HG03457 (cell line): ENCODE results near the gene RASD1.
"Not testable (repeated sequence)": the region's sequence is repeated elsewhere in the genome, so short reads cannot be mapped to it uniquely, and the experiment has no call there.

Experiments
- ATAC-seq: cut with Tn5 transposase; IDR thresholded peaks from one replicate; pipeline ENCODE4 v1.9.1; 2021; ENCODE audit warnings: moderate number of reproducible peaks; ENCODE audit not compliant: unreplicated experiment

The RASD1 gene

GRCh38 chr17:17497845-17498520, 1.8 kb upstream of the RASD1 start:
- ATAC-seq = no peak

GRCh38 chr17:17497065-17497844, 1.1 kb upstream of the RASD1 start:
- ATAC-seq = no peak

GRCh38 chr17:17495536-17496188, 533 bp downstream of the RASD1 start:
- no peak for ATAC-seq

GRCh38 chr17:17494870-17495535, 1.2 kb downstream of the RASD1 start:
- no peak for ATAC-seq

- no peak for ATAC-seq
Measured at GRCh38 chr17:17494499-17494869, 1.7 kb downstream of the RASD1 start.

GRCh38 chr17:17493986-17494466, 2.2 kb downstream of the RASD1 start:
- no peak for ATAC-seq

GRCh38 chr17:17493249-17493985, 2.8 kb downstream of the RASD1 start:
- no peak for ATAC-seq

- no peak for ATAC-seq
Measured at GRCh38 chr17:17492571-17492970, 3.6 kb downstream of the RASD1 start.

- no peak for ATAC-seq
Measured at GRCh38 chr17:17492085-17492484, 4.1 kb downstream of the RASD1 start.

GRCh38 chr17:17491546-17491988, 4.6 kb downstream of the RASD1 start:
- no peak for ATAC-seq

- ATAC-seq = no peak
Measured at GRCh38 chr17:17491031-17491471, 5.1 kb downstream of the RASD1 start.

- ATAC-seq = no peak
Measured at GRCh38 chr17:17487998-17488397, 8.2 kb downstream of the RASD1 start.

GRCh38 chr17:17486416-17486815, 9.8 kb downstream of the RASD1 start:
- ATAC-seq = not testable (repeated sequence)

GRCh38 chr17:17485420-17485819, 10.8 kb downstream of the RASD1 start:
- no peak for ATAC-seq

GRCh38 chr17:17484451-17484899, 11.7 kb downstream of the RASD1 start:
- ATAC-seq = no peak

GRCh38 chr17:17481860-17482259, 14.3 kb downstream of the RASD1 start:
- ATAC-seq = no peak

GRCh38 chr17:17480593-17481148, 15.5 kb downstream of the RASD1 start:
- no peak for ATAC-seq

GRCh38 chr17:17479209-17479608, 17.0 kb downstream of the RASD1 start:
- ATAC-seq = no peak

- no peak for ATAC-seq
Measured at GRCh38 chr17:17476865-17477467, 19.2 kb downstream of the RASD1 start, which contains the start of gene MED9. MED9 (plus strand) TSS chr17:17477000; CDS start chr17:17477042, 42 bp downstream.
